T-helper 1 cell treated with Interleukin-12 subunit alpha and Interleukin-12 subunit beta and Interleukin-4 antibody, amounts not matched to agents 30 μg/mL and 1 μg/mL, for 36 hours (primary cell): ENCODE measurements around the gene C4orf50.

ENCODE experiments used
- H3K27ac Mint-ChIP-seq: one replicate; pipeline ENCODE4 v1.8.0; 2021; ENCODE audit warnings: mild to moderate bottlenecking, mixed read lengths
- H3K27me3 Mint-ChIP-seq: one replicate; pipeline ENCODE4 v1.8.0; 2021; ENCODE audit warnings: low read depth, mixed read lengths
- H3K36me3 Mint-ChIP-seq: one replicate; pipeline ENCODE4 v1.8.0; 2021; ENCODE audit warnings: low read depth, mixed read lengths
- H3K4me1 Mint-ChIP-seq: one replicate; pipeline ENCODE4 v1.8.0; 2021; ENCODE audit warnings: low read depth, mixed read lengths
- H3K4me3 Mint-ChIP-seq: one replicate; pipeline ENCODE4 v1.8.0; 2021; ENCODE audit warnings: mild to moderate bottlenecking, moderate library complexity, mixed read lengths
- H3K9me3 Mint-ChIP-seq: one replicate; pipeline ENCODE4 v1.8.0; 2021; ENCODE audit warnings: mixed read lengths

Gene C4orf50

DNA sequence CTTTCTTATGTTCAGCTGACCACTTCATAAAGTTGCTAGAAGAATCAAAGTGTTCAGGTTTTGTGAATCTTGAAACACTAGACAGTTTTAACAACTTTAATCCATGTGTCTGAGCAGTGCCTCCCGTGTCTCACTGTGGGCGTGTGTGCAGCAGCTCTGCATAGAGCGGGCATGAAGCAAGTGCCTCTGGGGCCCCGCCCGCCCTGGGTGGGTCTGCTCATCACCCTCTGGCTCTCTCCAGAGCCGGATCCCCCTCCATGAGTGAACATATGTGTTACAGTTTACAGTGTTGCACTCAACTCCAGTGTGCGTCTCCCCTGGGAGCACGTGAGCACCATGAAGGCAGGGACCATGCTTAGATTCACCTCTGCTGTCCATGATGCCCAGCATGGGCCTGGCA, 87.8 kb downstream of the C4orf50 start:
- Mint-ChIP-seq H3K27ac (no peak overlapping the region), H3K9me3 (no peaks in the 10 kb centered on the region), H3K27me3 (no peaks in the 10 kb centered on the region), H3K36me3 (no peaks in the 10 kb centered on the region), H3K4me3 (no peak overlapping the region), H3K4me1 (no peaks in the 10 kb centered on the region)

DNA sequence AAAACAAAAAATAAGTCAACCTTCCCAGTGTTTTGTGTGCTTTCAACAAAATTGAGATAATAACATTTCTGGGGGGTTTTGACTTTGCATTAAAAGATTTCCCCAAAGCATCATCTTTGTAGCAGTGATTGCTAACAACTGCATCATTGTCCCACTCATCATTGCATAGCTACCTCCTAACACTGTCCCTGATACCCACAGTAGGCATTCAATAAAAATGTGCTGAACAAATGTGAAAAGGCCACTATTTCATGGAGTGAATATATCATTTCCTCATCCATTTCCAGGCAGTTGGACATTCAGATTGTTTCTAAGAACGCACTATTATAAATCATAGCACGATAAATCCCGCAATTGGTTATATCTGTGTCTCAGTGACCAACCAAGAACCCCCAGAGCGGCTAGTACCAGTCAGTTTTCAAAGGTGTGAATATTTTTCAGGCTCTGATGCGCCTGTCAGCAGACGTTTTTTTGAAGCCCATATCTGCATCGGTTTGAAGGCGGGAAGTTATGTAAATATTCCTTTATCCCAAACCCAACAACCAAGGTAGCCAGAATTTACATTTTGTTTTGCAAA, 89.3 kb downstream of the C4orf50 start:
- Mint-ChIP-seq H3K4me1 (no peaks in the 10 kb centered on the region), H3K36me3 (no peaks in the 10 kb centered on the region), H3K27ac (no peak overlapping the region), H3K4me3 (no peak overlapping the region), H3K27me3 (no peaks in the 10 kb centered on the region), H3K9me3 (no peaks in the 10 kb centered on the region)

DNA sequence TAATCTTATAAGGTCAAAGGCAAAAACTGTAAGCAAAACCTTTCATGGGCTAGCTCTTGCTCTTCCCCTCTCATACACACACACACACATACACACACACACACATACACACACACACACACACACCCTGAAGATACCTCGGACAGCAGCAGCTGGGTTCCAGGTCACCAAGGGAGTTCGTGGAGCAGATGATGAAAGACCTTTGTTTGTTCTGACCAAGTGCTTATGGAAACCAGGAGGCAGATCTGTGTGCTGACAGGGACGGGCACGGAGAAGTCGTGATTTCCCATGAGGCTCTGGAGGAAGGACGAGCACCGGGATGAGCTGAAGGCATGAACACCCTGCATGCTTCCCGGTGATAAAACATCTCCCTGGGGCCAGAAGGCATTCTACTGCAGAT, 90.0 kb downstream of the C4orf50 start:
- Mint-ChIP-seq H3K9me3 (no peaks in the 10 kb centered on the region), H3K27ac (no peak overlapping the region), H3K4me1 (no peaks in the 10 kb centered on the region), H3K4me3 (no peak overlapping the region), H3K27me3 (no peaks in the 10 kb centered on the region), H3K36me3 (no peaks in the 10 kb centered on the region)

DNA sequence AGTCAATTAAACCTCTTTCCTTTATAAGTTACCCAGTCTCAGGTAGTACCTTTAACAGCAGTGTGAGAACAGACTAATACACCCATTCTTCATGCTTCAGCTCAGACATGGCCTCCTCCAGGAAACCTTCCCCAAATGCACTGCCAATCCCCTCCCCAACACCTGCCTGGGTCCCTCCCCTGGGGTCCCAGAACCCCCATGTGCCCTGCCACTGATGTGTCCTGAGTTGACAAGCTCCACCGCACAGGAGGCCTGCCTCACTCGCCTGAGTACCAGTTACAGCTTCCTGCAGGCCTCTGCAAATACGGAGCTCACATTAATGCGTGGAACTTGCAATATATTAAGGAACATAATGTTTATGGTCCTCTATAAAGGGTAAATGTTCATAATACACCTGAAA, 90.5 kb downstream of the C4orf50 start:
- Mint-ChIP-seq H3K36me3 (no peaks in the 10 kb centered on the region), H3K27me3 (no peaks in the 10 kb centered on the region), H3K9me3 (no peaks in the 10 kb centered on the region), H3K27ac (no peak overlapping the region), H3K4me1 (no peaks in the 10 kb centered on the region), H3K4me3 (no peak overlapping the region)

GRCh38 chr4:5927116-5927515, 91.1 kb downstream of the C4orf50 start:
- Mint-ChIP-seq H3K9me3 (no peaks in the 10 kb centered on the region), H3K4me3 (no peak overlapping the region), H3K27me3 (no peaks in the 10 kb centered on the region), H3K27ac (no peak overlapping the region), H3K36me3 (no peaks in the 10 kb centered on the region), H3K4me1 (no peaks in the 10 kb centered on the region)

- Mint-ChIP-seq H3K4me3 (no peak overlapping the region), H3K27ac (no peak overlapping the region)
Observed at GRCh38 chr4:5926598-5926997, 91.6 kb downstream of the C4orf50 start.

DNA sequence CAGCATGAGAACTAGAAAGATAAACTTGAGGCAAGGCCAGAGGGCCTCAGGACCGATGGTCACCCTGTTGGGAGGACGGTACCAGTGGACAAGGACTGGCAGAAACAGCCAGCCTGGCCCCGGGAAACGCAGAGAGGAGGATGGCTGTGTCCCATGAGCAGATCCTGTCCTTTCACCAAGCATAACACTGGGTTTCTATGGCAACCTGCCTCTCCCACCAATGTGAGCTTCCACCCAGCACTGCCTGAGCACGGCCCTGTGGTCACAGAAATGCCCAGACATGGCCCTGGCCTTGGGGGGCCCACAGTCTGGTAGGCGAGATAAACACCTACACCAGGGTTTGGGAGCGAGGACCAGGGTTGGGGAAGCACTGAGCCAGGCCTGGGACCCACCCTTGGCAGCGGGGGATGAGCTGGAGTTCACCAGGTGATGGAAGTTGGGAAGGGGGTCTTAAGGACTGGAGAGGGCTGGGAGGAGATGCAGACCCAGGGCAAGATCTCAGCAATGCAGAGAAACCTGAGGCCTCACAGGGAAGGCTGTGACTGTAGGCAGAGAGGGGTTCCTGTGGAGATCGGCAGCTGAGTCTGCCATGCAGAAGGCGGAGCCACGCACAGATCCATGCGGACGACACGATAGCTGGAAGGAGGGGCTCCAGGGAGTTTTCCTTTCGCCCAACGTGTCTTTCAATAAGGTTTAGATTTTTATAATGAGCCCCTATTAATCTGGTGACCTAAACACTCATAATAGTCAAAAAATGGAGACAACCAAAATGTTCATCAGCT, 92.6 kb downstream of the C4orf50 start:
- no peaks in the 10 kb centered on the region for H3K36me3 Mint-ChIP-seq
- no peaks in the 10 kb centered on the region for H3K9me3 Mint-ChIP-seq
- no peak overlapping the region for H3K4me3 Mint-ChIP-seq
- no peak overlapping the region for H3K27ac Mint-ChIP-seq
- H3K4me1 Mint-ChIP-seq, result no peaks in the 10 kb centered on the region
- peaks cover 7% of the 10 kb centered on the region for H3K27me3 Mint-ChIP-seq

More at GRCh38 chr4:5926598-5926997, 91.6 kb downstream of the C4orf50 start:
- no peaks in the 10 kb centered on the region for H3K4me1 Mint-ChIP-seq
- peaks cover 2% of the 10 kb centered on the region for H3K27me3 Mint-ChIP-seq
- no peaks in the 10 kb centered on the region for H3K9me3 Mint-ChIP-seq
- no peaks in the 10 kb centered on the region for H3K36me3 Mint-ChIP-seq

DNA sequence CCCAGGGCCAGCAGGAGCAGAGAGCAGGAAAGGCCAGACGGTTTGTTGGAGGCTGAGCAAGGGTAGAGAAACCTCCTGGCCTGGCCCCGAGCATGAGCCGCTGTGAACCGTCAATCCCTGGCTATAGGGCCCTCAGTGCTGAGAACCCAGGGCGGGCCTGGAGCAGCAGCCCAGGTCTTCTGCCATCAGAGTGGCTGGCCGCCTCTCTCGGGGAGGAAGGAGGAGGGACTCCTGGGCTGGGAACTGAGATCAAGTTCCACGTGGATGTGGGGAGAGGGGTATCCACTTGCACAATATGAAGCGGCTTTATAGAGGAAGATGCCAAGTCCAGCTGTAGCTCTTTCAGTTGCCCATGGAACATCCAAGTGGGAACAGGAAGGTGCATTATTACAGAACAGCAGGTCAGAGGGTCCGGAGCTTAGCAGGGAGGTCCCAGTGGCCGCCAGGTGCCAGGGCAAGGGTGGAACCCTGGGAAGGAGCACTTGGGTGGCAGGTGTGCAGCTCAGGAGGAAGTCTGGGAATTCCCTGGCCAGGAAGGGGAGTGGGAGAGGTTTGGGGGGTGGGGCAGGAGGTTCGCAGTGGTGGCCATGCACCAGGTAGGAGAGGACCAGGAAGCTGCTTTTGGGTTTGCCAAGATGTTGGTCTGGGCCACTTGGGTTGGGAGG, 93.6 kb downstream of the C4orf50 start:
- Mint-ChIP-seq H3K4me1 (no peaks in the 10 kb centered on the region), H3K9me3 (no peaks in the 10 kb centered on the region), H3K27me3 (peaks cover 7% of the 10 kb centered on the region), H3K27ac (no peak overlapping the region), H3K4me3 (no peak overlapping the region), H3K36me3 (no peaks in the 10 kb centered on the region)

GRCh38 chr4:5923376-5923775, 94.9 kb downstream of the C4orf50 start:
- Mint-ChIP-seq H3K9me3 (no peaks in the 10 kb centered on the region), H3K4me3 (no peak overlapping the region), H3K27ac (no peak overlapping the region), H3K27me3 (peaks cover 7% of the 10 kb centered on the region), H3K36me3 (no peaks in the 10 kb centered on the region), H3K4me1 (no peaks in the 10 kb centered on the region)

DNA sequence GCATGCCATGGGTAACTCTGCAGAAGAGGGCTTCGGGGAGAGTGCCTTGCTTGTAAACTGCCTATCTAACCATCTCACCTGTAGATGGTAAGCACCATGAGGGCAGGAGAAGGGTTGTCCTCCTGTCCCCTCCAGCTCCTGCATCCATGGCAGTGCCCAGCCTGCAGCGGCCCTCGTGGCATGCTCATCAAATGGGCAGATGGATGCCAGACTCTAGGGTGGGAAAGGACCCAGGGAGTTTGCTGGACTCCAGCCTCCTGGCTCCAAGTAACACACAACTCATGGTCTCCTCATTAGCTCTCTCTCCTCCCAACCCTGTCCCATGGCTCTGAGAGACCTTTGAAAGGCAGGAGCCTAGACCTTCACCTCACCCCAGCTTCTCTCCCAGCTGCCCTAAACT, 95.7 kb downstream of the C4orf50 start:
- H3K9me3 Mint-ChIP-seq, result no peaks in the 10 kb centered on the region
- H3K4me3 Mint-ChIP-seq, result no peak overlapping the region
- H3K27me3 Mint-ChIP-seq, result peaks cover 7% of the 10 kb centered on the region
- no peak overlapping the region for H3K27ac Mint-ChIP-seq
- H3K4me1 Mint-ChIP-seq, result no peaks in the 10 kb centered on the region
- H3K36me3 Mint-ChIP-seq, result no peaks in the 10 kb centered on the region

- Mint-ChIP-seq H3K36me3 (no peaks in the 10 kb centered on the region), H3K4me1 (no peaks in the 10 kb centered on the region), H3K4me3 (no peak overlapping the region), H3K9me3 (no peaks in the 10 kb centered on the region), H3K27me3 (peaks cover 7% of the 10 kb centered on the region), H3K27ac (no peak overlapping the region)
Observed at GRCh38 chr4:5921981-5922380, 96.2 kb downstream of the C4orf50 start.

- no peak overlapping the region for H3K4me3 Mint-ChIP-seq
- no peaks in the 10 kb centered on the region for H3K4me1 Mint-ChIP-seq
- no peaks in the 10 kb centered on the region for H3K9me3 Mint-ChIP-seq
- H3K27me3 Mint-ChIP-seq, result peaks cover 7% of the 10 kb centered on the region
- no peaks in the 10 kb centered on the region for H3K36me3 Mint-ChIP-seq
- H3K27ac Mint-ChIP-seq, result no peak overlapping the region
Observed at GRCh38 chr4:5921101-5921980, 96.9 kb downstream of the C4orf50 start.

GRCh38 chr4:5919571-5919970, 98.7 kb downstream of the C4orf50 start:
- H3K4me1 Mint-ChIP-seq, result no peaks in the 10 kb centered on the region
- H3K27ac Mint-ChIP-seq, result no peak overlapping the region
- no peak overlapping the region for H3K4me3 Mint-ChIP-seq
- no peaks in the 10 kb centered on the region for H3K36me3 Mint-ChIP-seq
- H3K9me3 Mint-ChIP-seq, result no peaks in the 10 kb centered on the region
- H3K27me3 Mint-ChIP-seq, result peaks cover 7% of the 10 kb centered on the region

- no peak overlapping the region for H3K27ac Mint-ChIP-seq
- no peak overlapping the region for H3K4me3 Mint-ChIP-seq
- no peaks in the 10 kb centered on the region for H3K36me3 Mint-ChIP-seq
- H3K4me1 Mint-ChIP-seq, result no peaks in the 10 kb centered on the region
- H3K27me3 Mint-ChIP-seq, result peaks cover 7% of the 10 kb centered on the region
- no peaks in the 10 kb centered on the region for H3K9me3 Mint-ChIP-seq
Observed at GRCh38 chr4:5919044-5919443, 99.2 kb downstream of the C4orf50 start.
